ENCODE data around the gene C1orf21.

The C1orf21 gene

DNA sequence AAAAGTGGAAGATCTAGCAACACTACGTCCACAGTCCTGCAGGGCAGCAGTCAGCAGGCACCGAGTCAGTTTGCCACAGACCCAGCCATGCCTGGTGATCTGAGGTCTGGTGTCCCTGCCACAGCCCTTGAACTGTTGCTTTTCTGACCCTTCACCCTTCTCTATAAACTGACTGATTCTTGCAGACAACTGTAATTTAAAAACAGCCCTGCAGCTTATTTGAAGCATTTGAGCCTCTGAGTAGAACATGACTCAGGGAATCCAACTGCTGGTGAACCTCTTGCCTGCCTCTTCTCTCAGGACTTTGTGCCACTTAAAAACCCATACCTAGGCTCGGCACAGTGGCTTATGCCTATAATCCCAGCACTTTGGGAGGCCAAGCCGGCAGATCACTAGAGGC is 260.6 kb downstream of the C1orf21 start:
- in situ Hi-C loops (cut with MboI; ENCODE audit: low sequenced_read_pairs) = no loop called here

- in situ Hi-C loops (cut with MboI; ENCODE audit: low sequenced_read_pairs) = no loop called here
Measured at GRCh38 chr1:184648160-184648855, 261.5 kb downstream of the C1orf21 start.

DNA sequence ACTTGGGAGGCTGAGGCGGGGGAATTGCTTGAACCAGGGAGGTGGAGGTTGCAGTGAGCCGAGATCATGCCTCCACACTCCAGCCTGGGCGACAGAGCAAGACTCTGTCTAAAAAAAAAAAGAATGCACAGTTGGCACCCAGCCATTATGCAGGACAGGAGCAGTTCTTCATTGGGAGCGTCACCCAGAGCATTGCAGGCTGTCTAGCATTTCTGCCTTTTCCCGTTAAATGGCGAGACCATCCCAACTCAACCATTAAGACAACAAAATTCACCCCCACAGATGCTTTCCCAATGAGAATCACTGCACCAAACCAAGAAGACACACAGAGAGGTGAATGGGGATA is 262.0 kb downstream of the C1orf21 start:
- in situ Hi-C loops (cut with MboI; ENCODE audit: low sequenced_read_pairs) = no loop called here

- in situ Hi-C loops (cut with MboI; ENCODE audit: low sequenced_read_pairs) = no loop called here
Measured at GRCh38 chr1:184649451-184649888, 262.6 kb downstream of the C1orf21 start.

- in situ Hi-C loops (cut with MboI; ENCODE audit: low sequenced_read_pairs) = loop anchor here (25.0 kb wide), 1 partner anchor 563 kb away; no protein-coding TSS in a partner anchor
Measured at GRCh38 chr1:184650177-184650866, 263.5 kb downstream of the C1orf21 start.

DNA sequence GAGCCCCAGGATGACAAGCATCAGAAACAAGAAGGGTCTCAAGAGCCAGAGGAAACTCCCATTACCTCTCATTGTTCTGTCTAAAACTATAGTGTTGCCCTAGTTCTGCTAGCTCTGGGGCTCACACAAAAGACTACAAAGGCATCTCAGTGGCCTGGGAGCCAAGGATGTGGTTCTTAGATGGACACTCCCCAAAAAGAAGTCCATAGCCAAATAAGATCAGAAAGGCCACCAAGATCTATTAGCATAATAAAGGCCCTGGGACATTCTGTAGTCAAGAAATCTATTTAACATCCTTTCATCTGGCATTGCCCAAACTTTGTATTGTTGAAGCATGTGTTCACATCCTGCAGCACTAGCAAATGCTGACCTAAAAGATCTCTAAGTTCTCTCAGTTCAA is 268.4 kb downstream of the C1orf21 start:
- in situ Hi-C loops (cut with MboI; ENCODE audit: low sequenced_read_pairs) = loop anchor here (25.0 kb wide), 1 partner anchor 568 kb away; no protein-coding TSS in a partner anchor

DNA sequence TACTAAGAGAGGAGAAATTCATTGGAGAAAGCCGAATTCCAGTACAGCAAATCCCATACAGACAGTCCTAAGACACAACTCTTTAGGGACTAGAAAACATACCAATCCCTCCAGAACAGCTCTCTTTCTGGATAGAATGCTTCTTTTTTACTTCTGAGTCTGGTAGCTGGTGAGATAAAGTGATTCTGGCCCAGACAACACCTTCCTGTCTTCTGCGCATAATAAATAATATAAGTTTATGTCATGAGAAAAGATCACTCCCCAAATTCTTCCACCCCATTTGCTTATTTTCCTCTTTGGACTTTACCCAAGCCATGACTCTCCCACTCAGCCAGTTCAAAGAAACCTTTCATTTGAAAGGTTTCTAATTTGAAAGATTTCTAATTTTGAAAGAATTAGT is 269.4 kb downstream of the C1orf21 start:
- in situ Hi-C loops (cut with MboI; ENCODE audit: low sequenced_read_pairs) = loop anchor here (25.0 kb wide), 1 partner anchor 569 kb away; no protein-coding TSS in a partner anchor

DNA sequence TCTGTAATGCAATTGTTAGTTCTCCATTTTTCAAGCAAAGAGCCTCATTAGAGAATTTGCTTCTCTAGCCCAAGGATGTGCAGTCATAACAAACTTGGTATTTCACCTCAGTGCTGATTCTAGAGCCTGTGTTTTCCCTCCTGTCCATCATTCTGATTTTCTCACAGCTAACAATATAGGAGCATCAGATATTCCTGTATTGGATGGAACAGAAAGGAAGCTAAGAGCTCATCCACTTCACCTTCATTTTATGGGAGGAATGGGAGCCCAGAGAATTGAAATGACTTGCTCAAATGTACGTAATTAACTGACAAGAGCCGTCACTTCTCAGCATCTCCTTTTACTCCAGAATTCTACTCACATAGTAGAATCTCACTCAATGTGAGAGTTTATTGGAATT is 271.2 kb downstream of the C1orf21 start:
- in situ Hi-C loops (cut with MboI; ENCODE audit: low sequenced_read_pairs) = loop anchor here (25.0 kb wide), 1 partner anchor 571 kb away; no protein-coding TSS in a partner anchor

DNA sequence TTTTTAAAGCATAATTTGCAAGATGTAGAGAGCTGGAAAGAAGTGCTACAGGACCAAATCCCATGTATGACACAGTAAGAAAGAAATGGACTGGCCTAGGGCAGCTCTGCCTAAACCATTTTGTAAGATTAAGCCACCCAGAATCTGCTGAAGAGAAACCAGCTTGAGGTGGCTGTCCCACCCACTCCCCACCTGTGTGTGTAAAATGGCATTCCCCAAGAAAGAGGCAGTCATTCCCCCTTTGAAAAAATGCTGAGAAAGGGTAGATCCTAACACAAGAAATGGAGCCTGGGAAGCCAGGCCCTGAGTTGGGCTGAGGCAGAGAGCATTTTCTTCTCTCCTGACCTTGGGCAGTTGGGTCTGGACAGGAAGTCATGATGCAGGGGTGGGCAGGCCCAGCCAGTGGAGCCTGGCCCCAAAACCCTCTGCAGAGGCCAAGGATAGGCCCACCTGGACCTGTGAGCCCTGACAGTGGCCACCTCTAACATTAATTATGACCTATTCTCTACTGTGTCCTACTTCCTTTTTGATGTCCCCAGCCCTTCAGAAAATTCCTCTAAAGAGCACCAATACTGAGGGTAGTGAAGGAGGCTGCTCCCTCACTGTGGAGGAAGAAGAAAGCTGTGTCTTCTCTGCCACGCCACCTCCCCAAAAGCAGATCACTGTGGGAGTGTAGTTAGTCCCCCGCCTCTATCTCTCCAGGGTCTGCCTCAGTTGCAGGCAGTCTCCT is 273.8 kb downstream of the C1orf21 start:
- in situ Hi-C loops (cut with MboI; ENCODE audit: low sequenced_read_pairs) = loop anchor here (25.0 kb wide), 1 partner anchor 573 kb away; no protein-coding TSS in a partner anchor

GRCh38 chr1:184661801-184662200 is 275.0 kb downstream of the C1orf21 start:
- in situ Hi-C loops (cut with MboI; ENCODE audit: low sequenced_read_pairs) = loop anchor here (25.0 kb wide), 1 partner anchor 574 kb away; no protein-coding TSS in a partner anchor

DNA sequence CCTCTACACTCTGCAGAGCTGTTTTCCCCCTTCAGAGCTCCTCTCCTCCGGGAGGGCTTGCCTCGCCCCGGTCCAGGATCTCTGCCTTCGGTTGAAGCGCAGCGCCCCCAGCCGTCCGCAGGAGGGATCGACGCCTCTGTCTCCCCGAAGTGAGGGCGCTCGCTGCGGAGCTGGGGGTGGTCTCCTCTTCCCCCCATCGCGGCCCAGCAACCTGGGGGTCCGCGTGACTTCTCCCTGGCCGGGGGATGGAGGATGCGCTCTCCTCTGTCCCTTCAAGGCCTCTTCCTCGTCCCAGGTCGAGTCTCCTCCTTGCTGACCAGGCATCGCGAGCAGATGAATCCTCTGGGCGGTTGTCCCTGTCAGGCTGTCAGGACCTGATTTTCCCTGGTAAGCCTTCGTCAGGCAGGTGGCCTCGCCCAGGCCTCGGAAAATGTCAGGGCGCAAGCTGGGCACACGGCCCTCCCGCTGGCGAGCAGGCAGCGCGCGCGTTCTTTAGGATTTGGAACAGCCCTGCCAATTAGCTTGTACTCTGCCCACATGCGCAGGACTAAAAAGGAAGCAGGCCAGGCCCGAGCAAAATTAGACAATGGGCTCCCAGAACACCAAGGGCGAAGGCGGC is 277.3 kb downstream of the C1orf21 start:
- in situ Hi-C loops (cut with MboI; ENCODE audit: low sequenced_read_pairs) = loop anchor here (25.0 kb wide), 1 partner anchor 577 kb away; no protein-coding TSS in a partner anchor

DNA sequence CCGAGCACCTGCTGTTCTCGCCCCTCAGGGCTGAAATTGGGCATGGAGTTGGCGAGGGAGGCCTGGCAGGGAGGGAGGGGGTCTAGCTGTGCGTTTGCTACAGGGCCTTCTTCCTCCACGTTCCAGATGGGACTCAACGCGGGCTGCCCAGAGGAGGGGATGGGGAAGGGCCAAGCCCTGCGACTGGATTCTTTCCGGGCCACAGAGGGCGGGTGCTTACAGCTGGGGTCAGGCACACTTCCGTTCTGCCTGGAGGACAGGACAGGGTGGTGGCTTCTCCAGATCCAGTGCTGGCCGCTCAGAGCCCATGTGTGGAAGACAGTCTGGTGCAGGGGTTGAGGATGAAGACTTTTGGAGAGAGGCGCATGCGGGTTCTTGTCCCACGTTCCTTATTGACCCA is 277.8 kb downstream of the C1orf21 start:
- in situ Hi-C loops (cut with MboI; ENCODE audit: low sequenced_read_pairs) = loop anchor here (25.0 kb wide), 1 partner anchor 577 kb away; no protein-coding TSS in a partner anchor

DNA sequence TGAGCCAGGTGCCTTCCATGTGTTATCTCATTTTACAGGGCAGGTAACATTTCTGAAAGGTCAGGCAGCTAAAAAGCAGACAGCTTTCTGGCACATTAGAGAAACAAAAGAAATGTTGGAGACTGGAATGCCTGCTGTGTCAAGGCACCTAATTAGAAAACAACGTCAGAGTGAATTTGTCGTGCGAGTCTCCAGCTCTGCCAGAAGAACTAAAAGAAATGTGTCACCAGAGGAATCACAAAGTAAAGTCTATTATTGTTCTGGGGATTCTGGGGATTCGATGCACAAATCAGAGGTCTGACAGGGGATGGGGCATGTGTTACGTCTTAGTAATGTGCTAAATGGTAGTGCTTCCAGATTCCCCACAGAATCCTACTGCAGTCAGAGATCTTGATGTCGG is 278.5 kb downstream of the C1orf21 start:
- in situ Hi-C loops (cut with MboI; ENCODE audit: low sequenced_read_pairs) = loop anchor here (25.0 kb wide), 1 partner anchor 578 kb away; no protein-coding TSS in a partner anchor

GRCh38 chr1:184669391-184669790 is 282.6 kb downstream of the C1orf21 start:
- in situ Hi-C loops (cut with MboI; ENCODE audit: low sequenced_read_pairs) = loop anchor here (25.0 kb wide), 1 partner anchor 582 kb away; no protein-coding TSS in a partner anchor

- in situ Hi-C loops (cut with MboI; ENCODE audit: low sequenced_read_pairs) = loop anchor here (25.0 kb wide), 1 partner anchor 585 kb away; no protein-coding TSS in a partner anchor
Measured at GRCh38 chr1:184672013-184672726, 285.3 kb downstream of the C1orf21 start.

GRCh38 chr1:184673305-184673704 is 286.5 kb downstream of the C1orf21 start:
- in situ Hi-C loops (cut with MboI; ENCODE audit: low sequenced_read_pairs) = loop anchor here (25.0 kb wide), 1 partner anchor 586 kb away; no protein-coding TSS in a partner anchor

- in situ Hi-C loops (cut with MboI; ENCODE audit: low sequenced_read_pairs) = no loop called here
Measured at GRCh38 chr1:184677344-184677743, 290.5 kb downstream of the C1orf21 start.
